GM21381 (cell line): Measurements from ENCODE around the gene NBPF8.
A peak's percentile ranks its signal among the peaks of the same experiment; 100 is the strongest.
"Not testable (repeated sequence)": the region's sequence is repeated elsewhere in the genome, so short reads cannot be mapped to it uniquely, and the experiment has no call there.

Experiments
- ATAC-seq: cut with Tn5 transposase; IDR thresholded peaks from one replicate; pipeline ENCODE4 v1.9.1; 2021; ENCODE audit warnings: mild to moderate bottlenecking, moderate library complexity; ENCODE audit not compliant: unreplicated experiment

NBPF8 gene, protein sequence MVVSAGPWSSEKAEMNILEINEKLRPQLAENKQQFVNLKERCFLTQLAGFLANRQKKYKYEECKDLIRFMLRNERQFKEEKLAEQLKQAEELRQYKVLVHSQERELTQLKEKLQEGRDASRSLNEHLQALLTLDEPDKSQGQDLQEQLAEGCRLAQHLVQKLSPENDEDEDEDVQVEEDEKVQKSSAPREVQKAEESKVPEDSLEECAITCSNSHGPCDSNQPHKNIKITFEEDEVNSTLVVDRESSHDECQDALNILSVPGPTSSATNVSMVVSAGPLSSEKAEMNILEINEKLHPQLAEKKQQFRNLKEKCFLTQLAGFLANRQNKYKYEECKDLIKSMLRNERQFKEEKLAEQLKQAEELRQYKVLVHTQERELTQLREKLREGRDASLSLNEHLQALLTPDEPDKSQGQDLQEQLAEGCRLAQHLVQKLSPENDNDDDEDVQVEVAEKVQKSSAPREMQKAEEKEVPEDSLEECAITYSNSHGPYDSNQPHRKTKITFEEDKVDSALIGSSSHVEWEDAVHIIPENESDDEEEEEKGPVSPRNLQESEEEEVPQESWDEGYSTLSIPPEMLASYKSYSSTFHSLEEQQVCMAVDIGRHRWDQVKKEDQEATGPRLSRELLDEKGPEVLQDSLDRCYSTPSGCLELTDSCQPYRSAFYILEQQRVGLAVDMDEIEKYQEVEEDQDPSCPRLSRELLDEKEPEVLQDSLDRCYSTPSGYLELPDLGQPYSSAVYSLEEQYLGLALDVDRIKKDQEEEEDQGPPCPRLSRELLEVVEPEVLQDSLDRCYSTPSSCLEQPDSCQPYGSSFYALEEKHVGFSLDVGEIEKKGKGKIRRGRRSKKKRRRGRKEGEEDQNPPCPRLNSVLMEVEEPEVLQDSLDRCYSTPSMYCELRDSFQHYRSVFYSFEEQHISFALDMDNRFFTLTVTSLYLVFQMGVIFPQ

DNA sequence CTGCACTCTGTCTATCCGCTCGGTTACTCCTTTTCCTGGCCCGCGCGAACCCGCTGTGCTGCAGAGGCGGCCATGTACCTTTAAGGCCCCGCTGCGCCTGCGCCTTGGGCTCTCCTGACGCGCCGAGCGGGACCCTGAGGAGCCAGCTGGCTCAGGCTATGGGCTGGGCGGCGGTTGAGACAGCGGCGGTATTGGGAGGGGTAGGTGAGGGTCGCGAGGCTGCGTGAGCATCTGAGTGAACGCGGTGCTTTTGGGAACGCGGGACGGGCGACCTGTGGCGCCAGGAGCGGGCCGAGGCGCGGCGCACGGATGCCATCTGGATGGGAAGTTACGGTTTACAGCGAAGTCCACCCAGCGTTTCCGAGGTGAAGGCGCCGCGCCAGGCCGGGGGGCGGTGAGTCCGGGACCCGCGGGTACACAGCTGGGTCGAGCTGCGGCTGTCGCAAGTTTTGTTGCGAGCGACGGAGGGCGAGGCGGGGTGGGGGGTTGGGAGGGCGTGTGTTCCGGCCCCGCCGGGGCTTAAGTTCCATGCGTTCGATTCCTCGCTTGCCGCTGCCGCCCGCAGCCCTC is at the start of gene NBPF8:
TSS of gene NBPF8 (plus strand) at position 125 of the 570 bp plus-strand sequence. CDS start 21,488 bp downstream, outside the sequence.
- ATAC-seq = peak; percentile 97

DNA sequence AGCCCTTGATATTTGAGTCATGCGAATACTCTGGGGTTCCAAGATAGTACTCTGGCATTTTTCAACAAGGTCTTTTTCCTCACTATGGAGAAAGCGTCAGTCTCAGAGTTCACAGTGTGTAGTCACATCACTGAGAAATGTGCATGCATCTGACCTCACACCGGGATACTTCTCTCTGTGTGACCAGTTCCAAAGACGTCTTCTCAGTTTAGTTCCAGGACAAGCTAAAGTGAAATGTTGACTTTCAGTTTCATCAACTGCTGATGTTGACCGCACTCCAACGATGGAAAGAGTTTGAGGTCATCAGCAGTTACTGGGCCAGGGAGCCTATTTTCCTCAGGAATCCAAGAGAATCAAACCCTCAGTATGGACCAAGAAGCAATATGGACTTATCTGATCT is 47.1 kb upstream of the NBPF8 start:
- ATAC-seq = not testable (repeated sequence)

DNA sequence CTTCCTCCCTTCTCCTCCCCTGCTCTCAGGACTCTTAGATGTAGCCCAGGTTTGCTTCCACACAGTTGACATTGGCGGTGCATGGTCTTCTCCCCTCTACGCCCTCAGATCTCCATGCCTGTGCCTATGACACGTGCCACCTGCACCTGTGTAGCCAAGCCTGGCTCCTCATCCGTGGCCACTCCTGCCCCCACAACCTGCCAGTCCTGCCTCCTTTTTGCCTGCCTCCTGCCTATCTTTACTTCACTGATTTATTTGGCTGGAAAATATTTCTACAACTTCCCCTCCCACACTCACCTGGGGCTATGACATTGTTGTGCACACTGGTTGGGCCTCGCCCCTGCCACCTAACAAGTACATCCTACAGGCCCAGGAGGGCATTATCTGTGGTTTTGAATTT is 28.2 kb upstream of the NBPF8 start:
- ATAC-seq = not testable (repeated sequence)

DNA sequence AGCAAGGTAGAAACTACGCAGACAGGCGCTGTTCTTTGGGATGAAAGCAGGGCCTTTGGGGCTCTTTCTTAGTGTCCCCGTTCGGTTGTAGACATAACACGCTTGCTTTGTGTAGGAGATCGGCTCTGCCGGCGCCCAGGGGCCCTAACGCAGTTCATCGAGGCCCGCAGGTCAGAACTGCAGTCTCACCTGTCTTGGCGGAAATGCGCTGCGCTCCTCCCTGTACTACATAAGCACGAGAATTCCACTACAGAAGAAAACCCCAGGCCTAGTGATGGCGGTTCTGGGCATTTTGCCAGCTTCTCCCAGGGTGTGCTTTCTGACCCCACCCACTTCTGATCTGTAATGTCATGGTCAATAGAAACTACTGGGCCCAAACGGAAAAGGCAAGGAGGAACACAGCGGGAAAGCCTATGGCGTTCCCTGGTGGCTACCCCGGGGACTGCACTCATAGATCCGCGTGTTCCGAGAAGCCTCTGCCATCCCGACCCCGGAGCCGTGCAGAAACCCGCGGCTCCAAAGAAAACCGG is 26.2 kb upstream of the NBPF8 start:
- not testable (repeated sequence) for ATAC-seq

DNA sequence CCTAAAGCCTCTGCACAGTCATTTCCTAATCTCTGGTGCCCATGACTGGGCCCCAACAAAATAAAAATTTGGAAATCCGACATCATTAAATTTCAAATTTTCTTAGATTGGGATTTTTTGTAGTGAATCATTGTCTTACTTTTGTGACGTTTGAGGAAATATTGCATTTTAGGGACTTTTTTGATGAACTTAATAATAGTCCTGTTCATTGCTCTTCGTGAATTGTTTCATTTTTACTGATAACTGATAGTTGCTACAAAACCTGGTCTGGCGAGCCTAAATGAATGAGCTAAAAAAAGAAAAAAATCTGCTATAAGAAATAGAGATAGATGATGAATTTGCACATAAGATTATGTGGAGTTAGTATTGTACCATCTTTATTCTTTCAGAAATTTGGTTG is 23.5 kb upstream of the NBPF8 start:
- ATAC-seq = not testable (repeated sequence)

DNA sequence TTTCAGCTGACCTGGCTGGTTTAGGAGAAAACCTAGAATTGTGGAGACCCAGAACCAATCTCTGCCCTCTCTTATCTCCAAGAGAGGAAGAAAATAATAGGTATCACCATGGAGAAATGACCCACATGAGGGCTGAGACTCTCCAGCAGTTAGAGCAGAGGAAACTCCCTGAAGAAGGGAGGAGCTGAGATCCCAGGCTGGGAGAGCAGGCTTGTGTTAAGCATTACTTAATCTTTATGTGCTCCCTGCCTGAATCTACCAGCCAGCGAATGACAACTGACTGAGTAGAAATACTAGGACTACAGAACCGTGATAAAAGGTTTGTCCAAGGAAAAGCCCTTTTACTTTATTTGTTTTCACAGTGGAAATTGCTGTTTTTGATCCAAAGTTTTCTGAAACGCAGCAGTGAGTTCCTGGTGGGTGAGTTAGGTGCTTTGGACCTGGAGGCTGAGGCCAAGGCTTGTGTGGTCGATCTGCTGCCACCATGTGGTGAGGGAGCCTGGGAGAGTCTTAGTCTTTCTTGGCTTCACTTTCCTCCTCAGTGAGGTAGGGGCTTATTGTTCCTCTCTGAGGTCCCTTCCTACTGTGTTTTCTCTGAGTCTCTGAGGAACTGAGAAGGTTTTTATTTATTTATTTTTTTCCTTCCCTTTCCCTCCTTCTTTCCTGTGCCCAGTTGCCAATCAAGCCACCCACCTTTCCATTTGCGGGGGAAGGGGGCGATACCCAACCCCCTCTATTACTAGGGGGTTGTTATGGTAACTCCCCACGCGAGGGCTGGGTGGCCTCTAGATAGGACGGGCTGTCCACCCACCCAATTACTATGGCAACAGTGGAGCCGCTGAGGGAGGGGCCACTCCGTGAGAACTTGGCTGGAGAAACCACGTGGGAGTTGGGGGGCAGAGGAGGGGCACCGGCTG is 21.3 kb upstream of the NBPF8 start:
- not testable (repeated sequence) for ATAC-seq

DNA sequence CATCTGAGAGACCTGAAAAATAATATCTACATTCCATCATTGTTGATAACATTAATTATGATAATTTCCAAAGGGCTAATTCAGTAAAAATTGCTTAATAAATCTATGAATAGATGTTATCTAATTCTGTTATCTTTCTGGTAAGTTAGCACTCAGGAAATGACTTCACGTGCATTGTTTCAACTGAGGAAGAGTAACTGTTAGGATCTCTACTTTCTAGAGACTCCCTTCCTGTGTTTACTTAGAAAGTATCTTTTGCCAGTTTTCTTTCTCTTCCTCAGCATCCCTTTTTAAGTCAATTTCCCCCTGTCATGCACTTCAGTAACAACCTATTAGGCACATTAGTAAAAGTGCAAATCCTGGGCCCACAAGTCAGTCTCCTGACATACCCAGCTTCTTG is 9.5 kb upstream of the NBPF8 start:
- ATAC-seq = not testable (repeated sequence)

DNA sequence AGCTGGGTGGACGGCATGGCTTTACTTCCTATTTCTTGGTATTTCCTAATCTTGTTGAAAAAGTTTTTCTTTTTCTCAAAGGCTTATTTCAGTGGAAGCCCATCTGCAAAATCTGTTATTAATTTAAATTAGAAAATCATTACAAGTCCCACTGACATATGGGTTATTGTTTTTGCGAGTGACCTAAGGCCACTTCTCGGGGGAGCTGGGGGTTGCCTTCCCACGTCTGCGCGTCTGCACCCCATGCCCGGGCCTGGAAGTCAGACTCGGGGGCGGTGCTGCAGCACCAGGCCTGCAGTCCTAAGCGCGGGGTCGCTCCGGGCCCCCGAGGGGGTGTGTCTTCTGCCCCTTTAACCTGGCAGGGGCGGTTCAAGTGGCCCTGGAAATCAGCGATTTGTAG is 384 bp upstream of the NBPF8 start:
- ATAC-seq = not testable (repeated sequence)

DNA sequence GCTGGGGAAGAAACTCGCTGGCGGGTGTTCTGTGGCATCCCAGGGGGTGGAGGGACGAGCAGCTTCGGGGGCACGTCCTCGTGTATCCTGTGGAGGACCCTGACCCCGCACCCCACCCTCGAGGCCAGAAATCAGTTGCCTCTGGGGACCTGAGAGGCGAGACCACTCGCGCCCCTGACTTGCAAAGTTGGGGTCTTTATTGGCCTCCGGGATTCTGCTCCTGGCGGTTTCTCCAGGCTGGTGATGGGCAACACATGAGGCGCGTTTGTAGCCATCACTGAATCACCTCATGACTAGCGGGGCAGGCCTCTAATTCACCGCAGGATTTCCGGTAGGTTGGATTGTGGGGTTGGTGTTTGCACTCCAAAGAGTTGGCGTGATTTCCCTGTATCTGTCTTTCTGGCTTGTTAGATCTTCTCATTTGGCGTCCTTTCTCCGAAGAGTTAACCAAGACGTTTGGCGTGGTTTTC is 692 bp downstream of the NBPF8 start:
- peak; percentile 43 for ATAC-seq

DNA sequence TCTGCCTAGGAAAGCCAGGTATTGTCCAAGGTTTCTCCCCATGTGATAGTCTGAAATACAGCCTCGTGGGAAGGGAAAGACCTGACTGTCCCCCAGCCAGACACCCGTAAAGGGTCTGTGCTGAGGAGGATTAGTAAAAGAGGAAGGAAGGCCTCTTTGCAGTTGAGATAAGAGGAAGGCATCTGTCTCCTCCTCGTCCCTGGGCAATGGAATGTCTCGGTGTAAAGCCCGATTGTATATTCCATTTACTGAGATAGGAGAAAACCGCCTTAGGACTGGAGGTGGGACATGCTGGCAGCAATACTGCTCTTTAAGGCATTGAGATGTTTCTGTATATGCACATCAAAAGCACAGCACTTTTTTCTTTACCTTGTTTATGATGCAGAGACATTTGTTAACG is 10.2 kb downstream of the NBPF8 start:
- not testable (repeated sequence) for ATAC-seq

DNA sequence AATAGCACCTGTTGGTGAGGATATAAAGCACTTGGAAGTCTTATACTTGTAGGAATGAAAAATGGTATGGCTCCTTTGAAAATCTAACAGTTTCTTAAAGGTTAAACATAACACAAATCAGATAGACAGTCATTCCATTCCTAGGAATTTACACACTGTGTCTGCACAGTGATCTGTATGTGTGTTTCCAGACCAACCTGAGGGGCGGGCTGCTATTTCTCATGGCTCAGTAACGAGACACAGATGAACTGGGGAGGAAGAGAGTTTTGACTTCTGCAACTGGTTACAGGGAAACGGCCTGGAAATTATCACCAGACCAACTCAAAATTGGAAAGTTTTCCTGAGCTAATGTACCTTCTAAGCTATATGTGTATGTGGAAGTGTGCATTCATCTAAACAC is 16.8 kb downstream of the NBPF8 start:
- not testable (repeated sequence) for ATAC-seq

DNA sequence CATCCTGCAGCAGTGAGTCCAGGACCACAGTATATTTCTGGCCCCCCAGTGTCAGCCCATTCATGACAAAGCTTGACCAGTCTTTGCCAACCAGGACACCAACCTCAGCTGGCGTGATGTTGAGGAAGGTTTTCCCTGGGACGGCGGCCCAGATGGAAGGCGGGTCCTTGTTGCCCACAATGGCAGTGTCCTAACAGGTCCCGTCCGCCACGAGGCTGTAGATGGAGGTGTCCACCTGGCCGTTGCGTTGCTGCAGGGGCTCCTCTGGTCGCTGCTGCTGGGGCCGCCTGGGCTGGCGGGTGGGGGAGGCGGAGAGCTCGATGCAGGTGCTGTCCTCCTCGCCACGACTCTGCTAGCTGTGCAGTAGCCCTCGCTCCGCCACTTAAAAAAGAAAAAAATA is 19.0 kb downstream of the NBPF8 start:
- not testable (repeated sequence) for ATAC-seq

DNA sequence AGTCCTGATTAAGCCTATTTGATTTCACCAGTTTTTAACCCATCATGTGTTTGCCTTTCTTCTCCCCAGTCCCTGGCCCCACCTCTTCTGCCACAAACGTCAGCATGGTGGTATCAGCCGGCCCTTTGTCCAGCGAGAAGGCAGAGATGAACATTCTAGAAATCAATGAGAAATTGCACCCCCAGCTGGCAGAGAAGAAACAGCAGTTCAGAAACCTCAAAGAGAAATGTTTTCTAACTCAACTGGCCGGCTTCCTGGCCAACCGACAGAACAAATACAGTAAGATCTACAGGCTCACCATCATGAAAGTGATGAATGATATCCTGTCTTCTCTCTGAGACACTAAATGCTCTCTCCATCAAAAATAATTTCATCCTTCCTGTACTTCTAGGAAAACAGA is 34.3 kb downstream of the NBPF8 start:
- ATAC-seq = not testable (repeated sequence)
